ENCODE data around the gene DMBX1. TPM values are rescaled to one million over a fixed set of nuclear protein-coding genes. Genes with fewer than 3 reads are reported as not detected.
A peak's percentile ranks its signal among the peaks of the same experiment; 100 is the strongest.

The DMBX1 gene
- total RNA-seq, 1 experiment from 2014 or later: not detected

DNA sequence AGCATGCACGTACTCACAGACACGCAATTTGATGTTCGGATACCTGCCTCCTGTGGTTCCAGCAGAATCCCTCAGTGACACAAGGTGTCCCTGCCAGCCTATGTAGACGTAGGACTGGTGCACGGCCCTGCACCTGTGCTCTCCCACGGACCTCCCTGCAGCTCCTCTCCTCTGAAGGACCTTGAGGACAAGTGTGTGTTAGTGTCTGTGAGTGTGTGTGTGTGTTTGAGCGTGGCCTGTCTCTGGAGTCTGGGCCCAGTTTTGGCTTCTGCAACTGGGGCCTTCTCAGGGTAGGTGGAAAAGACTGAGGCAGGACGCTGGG, 22.5 kb upstream of the DMBX1 start:
- BruUV-seq (replicated peaks): no TSS peak
- intact Hi-C loops (cut with micrococcal nuclease): no loop called here
- CTCF ChIA-PET: interaction anchor here (1.4 kb wide), 1 partner anchor 20 kb away, joined by 3 read pairs; no protein-coding TSS in a partner anchor
- Mint-ChIP-seq H3K9me3 (ENCODE audit: unreplicated experiment) (no peaks in the 10 kb centered on the region), H3K27ac (ENCODE audit: low read depth, unreplicated experiment) (no peak overlapping the region), H3K4me3 (ENCODE audit: unreplicated experiment) (peak overlapping the region; percentile 17), H3K36me3 (ENCODE audit: insufficient read depth, unreplicated experiment) (no peaks in the 10 kb centered on the region), H3K4me1 (ENCODE audit: insufficient read depth, unreplicated experiment) (peaks cover 5% of the 10 kb centered on the region), H3K27me3 (ENCODE audit: insufficient read depth, unreplicated experiment) (no peaks in the 10 kb centered on the region)
- TF ChIP-seq, protein P1, sequence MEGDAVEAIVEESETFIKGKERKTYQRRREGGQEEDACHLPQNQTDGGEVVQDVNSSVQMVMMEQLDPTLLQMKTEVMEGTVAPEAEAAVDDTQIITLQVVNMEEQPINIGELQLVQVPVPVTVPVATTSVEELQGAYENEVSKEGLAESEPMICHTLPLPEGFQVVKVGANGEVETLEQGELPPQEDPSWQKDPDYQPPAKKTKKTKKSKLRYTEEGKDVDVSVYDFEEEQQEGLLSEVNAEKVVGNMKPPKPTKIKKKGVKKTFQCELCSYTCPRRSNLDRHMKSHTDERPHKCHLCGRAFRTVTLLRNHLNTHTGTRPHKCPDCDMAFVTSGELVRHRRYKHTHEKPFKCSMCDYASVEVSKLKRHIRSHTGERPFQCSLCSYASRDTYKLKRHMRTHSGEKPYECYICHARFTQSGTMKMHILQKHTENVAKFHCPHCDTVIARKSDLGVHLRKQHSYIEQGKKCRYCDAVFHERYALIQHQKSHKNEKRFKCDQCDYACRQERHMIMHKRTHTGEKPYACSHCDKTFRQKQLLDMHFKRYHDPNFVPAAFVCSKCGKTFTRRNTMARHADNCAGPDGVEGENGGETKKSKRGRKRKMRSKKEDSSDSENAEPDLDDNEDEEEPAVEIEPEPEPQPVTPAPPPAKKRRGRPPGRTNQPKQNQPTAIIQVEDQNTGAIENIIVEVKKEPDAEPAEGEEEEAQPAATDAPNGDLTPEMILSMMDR (IDR thresholded peaks at IDR 0.05; ENCODE audit: unreplicated experiment): no peak
- no peak for DNase-seq (ENCODE audit: unreplicated experiment)
- POLR2A ChIA-PET: no interaction called here

DNA sequence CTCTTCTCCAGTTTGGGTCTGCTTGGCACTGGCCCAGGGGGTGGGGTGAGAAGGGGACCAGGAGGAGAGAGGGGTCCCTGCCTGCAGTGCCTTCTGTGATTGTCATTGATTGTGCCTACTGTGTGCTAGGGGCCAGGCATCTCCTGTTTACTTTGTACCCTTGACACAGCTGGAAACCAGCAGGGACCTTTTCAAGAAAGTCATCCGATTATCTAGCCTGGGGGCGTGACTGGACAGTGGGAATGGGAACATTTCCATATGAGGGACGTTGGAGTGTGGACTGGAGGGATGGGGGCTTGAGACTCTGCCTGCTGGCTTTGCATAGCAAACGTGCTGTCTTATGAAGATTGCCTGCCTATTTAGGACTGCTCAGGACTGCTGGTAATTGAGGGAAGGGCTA, 19.8 kb upstream of the DMBX1 start:
- H3K27me3 Mint-ChIP-seq (ENCODE audit: insufficient read depth, unreplicated experiment): no peaks in the 10 kb centered on the region
- no peaks in the 10 kb centered on the region for H3K9me3 Mint-ChIP-seq (ENCODE audit: unreplicated experiment)
- H3K4me3 Mint-ChIP-seq (ENCODE audit: unreplicated experiment): no peak overlapping the region
- no peak overlapping the region for H3K27ac Mint-ChIP-seq (ENCODE audit: low read depth, unreplicated experiment)
- no peak for DNase-seq (ENCODE audit: unreplicated experiment)
- intact Hi-C loops (cut with micrococcal nuclease): no loop called here
- ChIA-PET POLR2A (no interaction called here), CTCF (interaction anchor here (1.8 kb wide), 1 partner anchor 57 kb away, joined by 4 read pairs; no protein-coding TSS in a partner anchor)
- no TSS peak for BruUV-seq (replicated peaks)
- TF ChIP-seq, protein P1 (IDR thresholded peaks at IDR 0.05; ENCODE audit: unreplicated experiment): no peak
- no peaks in the 10 kb centered on the region for H3K36me3 Mint-ChIP-seq (ENCODE audit: insufficient read depth, unreplicated experiment)
- H3K4me1 Mint-ChIP-seq (ENCODE audit: insufficient read depth, unreplicated experiment): no peaks in the 10 kb centered on the region

DNA sequence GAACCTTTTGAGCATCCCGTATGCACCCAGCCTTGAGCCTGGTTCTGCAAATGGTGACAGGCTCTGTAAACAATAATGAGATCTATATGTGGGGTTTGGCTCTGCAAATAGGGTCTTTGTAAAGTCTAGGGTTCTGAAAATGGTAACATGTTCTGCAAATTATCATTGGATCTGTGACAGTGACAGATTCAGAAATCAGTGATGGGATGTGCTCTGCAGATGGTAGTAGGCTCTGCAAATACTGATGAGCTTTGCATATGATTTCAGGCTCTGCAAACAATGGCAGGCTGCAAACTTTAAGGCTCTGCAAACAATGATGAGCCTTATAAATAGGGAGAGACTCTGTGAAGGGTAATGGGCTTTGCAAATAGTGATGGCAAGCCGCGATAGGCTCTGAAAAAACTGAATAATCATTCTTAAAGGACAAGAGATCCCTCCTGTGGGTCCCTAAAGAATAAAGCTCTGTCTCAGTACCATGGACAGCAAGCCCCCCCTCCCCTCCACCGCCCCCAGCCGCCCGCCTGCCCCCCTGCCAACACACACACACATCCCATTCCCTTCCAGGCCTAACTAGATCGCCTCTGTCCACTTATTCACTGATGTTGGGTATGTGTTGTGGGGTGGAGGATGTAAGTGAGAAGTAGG, 17.7 kb upstream of the DMBX1 start:
- ChIA-PET CTCF (interaction anchor here (0.7 to 1.6 kb wide), 5 partner anchors 32 to 76 kb away, joined by 3 to 8 read pairs (median 3); no protein-coding TSS in a partner anchor), POLR2A (no interaction called here)
- TF ChIP-seq, protein P1 (IDR thresholded peaks at IDR 0.05; ENCODE audit: unreplicated experiment): no peak
- intact Hi-C loops (cut with micrococcal nuclease): no loop called here
- H3K9me3 Mint-ChIP-seq (ENCODE audit: unreplicated experiment): no peaks in the 10 kb centered on the region
- no peak overlapping the region for H3K27ac Mint-ChIP-seq (ENCODE audit: low read depth, unreplicated experiment)
- no peak overlapping the region for H3K4me3 Mint-ChIP-seq (ENCODE audit: unreplicated experiment)
- H3K4me1 Mint-ChIP-seq (ENCODE audit: insufficient read depth, unreplicated experiment): no peaks in the 10 kb centered on the region
- no TSS peak for BruUV-seq (replicated peaks)
- no peak for DNase-seq (ENCODE audit: unreplicated experiment)
- H3K36me3 Mint-ChIP-seq (ENCODE audit: insufficient read depth, unreplicated experiment): no peaks in the 10 kb centered on the region
- no peaks in the 10 kb centered on the region for H3K27me3 Mint-ChIP-seq (ENCODE audit: insufficient read depth, unreplicated experiment)

DNA sequence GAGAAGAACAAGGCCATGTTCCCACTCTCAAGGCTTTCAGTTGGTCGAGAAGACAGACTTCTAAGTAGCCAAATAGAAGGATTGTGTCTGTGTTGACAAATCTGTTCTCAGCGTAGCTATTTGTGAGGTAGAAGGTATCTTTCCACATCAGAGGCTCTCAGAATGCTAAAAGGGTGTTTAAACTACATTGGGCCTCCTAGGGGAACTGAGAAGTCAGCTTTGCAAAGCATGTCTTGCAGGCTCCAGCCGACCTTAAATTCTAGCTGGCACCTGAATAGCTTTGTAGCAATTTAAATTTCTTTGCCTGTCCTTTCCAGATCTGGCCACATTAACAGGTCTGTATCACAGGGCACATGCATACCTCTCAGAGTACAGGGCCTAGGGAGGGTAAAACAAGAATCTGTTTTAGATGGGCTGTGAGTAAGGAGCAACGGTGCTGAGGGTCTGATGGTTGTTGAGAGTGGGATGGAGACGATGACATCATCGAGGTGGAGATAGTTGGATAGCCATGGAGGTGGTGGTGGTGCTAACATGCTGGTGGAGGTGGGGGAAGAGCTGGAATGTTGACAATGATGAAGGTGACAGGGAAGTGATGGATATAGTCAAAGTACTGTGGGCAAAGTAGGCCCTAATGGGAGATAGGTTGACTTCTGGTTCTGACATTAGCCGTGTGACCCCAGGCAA, 17.0 kb upstream of the DMBX1 start:
- Mint-ChIP-seq H3K9me3 (ENCODE audit: unreplicated experiment) (no peaks in the 10 kb centered on the region), H3K4me1 (ENCODE audit: insufficient read depth, unreplicated experiment) (no peaks in the 10 kb centered on the region), H3K27me3 (ENCODE audit: insufficient read depth, unreplicated experiment) (no peaks in the 10 kb centered on the region), H3K36me3 (ENCODE audit: insufficient read depth, unreplicated experiment) (no peaks in the 10 kb centered on the region), H3K4me3 (ENCODE audit: unreplicated experiment) (no peak overlapping the region), H3K27ac (ENCODE audit: low read depth, unreplicated experiment) (no peak overlapping the region)
- no peak for DNase-seq (ENCODE audit: unreplicated experiment)
- POLR2A ChIA-PET: no interaction called here
- CTCF ChIA-PET: interaction anchor here (0.7 to 1.6 kb wide), 4 partner anchors 38 to 75 kb away, joined by 3 to 8 read pairs (median 3); no protein-coding TSS in a partner anchor
- TF ChIP-seq, protein P1 (IDR thresholded peaks at IDR 0.05; ENCODE audit: unreplicated experiment): no peak
- intact Hi-C loops (cut with micrococcal nuclease): no loop called here
- BruUV-seq (replicated peaks): no TSS peak

Measured in MCF 10A (cell line).